VCaP (cell line): ENCODE data around the gene OR51B4.

ENCODE experiments used
- H3K27ac ChIP-seq: fragments of 450-650 bp; 2 replicates; pipeline ENCODE4 v1.5.1; 2017
- TF ChIP-seq, protein P1 (sequence below): fragments of 450-650 bp; conservative IDR thresholded peaks from 2 replicates; pipeline ENCODE4 v1.5.1; 2017; ENCODE audit warnings: mild to moderate bottlenecking, moderate library complexity

Gene OR51B4

DNA sequence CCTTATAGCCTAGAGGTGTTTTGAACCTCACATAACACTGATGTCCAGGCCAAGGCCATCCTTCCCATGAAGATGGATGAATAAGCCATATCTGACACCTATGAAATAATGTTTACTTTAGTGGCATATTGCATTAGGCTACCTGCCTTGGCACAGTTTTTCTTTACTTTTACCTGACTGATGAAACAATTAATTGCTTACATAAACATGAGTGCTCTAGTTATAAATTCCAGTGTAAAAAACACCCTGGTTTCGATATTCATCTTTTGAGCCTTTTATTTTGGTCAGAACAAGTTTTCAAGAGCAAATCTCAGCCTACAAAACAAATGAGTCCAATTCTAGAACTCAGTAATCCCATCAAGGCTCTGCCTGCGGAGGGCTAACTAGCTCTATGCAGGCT is 25.0 kb downstream of the OR51B4 start:
- TF ChIP-seq, protein P1, sequence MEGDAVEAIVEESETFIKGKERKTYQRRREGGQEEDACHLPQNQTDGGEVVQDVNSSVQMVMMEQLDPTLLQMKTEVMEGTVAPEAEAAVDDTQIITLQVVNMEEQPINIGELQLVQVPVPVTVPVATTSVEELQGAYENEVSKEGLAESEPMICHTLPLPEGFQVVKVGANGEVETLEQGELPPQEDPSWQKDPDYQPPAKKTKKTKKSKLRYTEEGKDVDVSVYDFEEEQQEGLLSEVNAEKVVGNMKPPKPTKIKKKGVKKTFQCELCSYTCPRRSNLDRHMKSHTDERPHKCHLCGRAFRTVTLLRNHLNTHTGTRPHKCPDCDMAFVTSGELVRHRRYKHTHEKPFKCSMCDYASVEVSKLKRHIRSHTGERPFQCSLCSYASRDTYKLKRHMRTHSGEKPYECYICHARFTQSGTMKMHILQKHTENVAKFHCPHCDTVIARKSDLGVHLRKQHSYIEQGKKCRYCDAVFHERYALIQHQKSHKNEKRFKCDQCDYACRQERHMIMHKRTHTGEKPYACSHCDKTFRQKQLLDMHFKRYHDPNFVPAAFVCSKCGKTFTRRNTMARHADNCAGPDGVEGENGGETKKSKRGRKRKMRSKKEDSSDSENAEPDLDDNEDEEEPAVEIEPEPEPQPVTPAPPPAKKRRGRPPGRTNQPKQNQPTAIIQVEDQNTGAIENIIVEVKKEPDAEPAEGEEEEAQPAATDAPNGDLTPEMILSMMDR: no peak
- H3K27ac ChIP-seq: no peak overlapping the region

DNA sequence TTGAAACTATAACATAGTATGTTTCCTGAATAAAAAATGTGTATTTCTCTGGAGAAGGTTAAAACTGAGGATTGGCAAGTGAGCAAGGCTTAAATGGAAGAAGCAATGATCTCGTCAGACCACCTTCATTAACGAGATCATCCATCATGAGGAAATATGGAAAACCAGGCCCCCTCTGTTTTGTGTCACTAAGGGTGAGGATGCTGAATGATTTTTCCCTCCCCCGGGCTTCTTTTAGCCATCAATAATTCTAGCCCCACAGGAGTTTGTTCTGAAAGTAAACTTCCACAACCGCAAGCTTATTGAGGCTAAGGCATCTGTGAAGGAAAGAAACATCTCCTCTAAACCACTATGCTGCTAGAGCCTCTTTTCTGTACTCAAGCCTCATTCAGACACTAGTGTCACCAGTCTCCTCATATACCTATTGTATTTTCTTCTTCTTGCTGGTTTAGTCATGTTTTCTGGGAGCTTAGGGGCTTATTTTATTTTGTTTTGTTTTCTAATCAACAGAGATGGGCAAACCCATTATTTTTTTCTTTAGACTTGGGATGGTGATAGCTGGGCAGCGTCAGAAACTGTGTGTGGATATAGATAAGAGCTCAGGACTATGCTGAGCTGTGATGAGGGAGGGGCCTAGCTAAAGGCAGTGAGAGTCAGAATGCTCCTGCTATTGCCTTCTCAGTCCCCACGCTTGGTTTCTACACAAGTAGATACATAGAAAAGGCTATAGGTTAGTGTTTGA is 26.2 kb downstream of the OR51B4 start:
- H3K27ac ChIP-seq: no peak overlapping the region
- TF ChIP-seq, protein P1: no peak

DNA sequence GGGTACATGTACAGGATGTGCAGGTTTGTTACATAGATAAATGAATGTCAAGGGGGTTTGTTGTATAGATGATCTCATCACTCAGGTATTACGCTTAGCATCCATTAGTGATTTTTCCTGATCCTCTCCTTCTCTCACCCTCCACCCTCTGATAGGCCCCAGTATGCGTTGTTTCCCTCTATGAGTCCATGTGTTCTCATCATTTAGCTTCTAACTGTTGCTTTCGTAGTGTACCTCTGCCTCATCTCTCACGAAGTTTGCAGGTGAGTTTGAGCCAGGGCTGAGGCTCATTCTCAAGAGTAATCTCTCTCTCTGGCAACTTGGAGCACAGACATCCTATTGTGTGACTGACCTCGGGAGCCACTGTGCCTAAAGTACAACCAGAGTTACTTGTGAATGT is 27.4 kb downstream of the OR51B4 start:
- no peak overlapping the region for H3K27ac ChIP-seq

DNA sequence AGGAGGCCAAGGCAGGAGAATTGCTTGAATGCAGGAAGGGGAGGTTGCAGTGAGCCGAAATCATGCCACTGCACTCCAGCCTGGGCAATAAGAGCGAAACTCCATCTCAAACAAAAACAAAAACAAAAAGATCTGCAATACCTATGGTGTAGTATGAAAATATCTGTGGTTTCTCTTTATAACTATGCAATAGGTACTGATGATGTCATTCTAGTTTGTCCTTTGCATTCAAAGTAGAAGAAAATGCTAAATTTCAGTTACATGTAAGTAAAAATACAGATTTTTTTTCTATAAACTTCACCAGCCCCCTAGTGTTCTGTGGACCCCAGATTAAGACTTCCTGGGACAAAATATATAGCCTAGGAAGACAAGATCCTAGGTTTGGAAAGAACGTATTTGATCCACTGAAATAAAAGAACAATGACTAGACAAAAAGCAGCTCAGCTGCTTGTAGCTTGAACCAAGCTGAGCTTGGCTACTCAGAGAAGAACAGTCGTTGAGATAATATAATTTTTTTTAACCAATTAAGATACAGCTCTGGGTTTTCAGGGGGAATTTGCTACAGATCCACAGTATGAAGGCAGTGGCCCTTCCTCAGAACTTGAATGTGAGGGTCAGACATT is 29.2 kb downstream of the OR51B4 start:
- TF ChIP-seq, protein P1: no peak
- H3K27ac ChIP-seq: no peak overlapping the region

More for the DNA sequence above, 27.4 kb downstream of the OR51B4 start:
- TF ChIP-seq, protein P1: no peak

DNA sequence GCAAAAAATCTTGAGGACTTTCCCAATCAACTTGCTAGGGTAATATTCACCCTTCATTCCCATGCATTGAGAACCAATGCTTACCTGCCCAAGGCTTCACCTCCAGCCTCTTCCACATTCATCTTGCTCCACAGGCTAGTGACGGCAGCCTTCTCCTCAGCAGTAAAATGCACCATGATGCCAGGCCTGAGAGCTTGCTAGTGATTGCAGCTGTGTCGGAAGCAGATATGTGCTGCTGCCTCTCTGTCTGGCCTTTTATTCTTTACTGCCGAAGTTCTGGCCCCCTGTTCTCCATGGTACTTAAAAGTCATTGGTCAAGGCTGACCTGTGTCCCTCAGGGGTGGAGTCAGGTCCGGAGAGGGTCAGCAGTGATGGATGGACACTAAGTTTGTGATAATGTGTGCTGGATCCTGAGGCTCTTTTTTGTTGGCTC is 32.0 kb downstream of the OR51B4 start, which contains the start of gene HBE1:
HBE1 (minus strand) TSS at position 231 of the 433 bp plus-strand sequence; CDS start at position 176, 55 bp downstream.
- TF ChIP-seq, protein P1: no peak
- no peak within 1 kb of the TSS for H3K27ac ChIP-seq

DNA sequence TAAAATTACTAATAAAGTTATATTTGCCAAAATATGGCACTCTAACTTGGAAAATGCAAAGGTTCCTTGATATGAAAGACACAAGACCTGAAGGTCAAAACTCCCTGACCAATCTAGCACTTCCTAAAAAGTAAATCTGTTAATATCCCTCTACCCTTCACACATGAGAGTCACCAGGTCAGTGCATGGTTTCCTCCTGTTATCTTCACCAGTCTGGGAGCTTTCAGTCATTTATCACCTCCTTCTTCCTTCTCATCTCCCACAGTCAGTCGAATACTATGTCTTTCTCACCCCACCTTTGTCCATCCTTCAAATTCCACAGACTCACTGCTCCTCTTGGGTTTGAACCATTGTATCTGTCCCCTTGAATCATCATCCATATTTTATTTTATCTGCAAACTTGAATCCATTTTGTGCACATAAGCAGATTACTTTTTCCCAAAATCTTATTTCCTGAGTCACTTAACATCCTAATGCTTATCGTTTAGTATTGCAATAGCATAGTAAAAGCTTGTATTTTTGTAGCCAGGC is 34.6 kb downstream of the OR51B4 start:
- TF ChIP-seq, protein P1: no peak
- H3K27ac ChIP-seq: no peak overlapping the region

DNA sequence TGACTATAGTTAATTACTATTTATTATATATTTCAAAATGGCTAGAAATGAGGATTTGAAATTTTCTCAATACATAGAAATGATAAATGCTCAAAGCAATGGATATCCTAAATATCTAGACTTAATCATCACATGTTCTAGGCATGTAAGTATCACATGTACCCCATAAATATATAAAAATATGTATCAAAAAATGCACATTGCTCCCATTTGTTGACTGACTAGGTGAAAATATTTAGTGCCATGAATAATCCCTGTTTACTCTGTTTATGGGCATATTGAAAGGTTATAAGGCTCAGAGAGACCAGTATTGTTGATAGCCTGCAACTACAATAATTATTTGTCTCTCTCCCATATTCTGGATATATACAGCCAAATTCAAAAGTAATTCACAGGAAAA is 35.1 kb downstream of the OR51B4 start:
- TF ChIP-seq, protein P1: no peak
- no peak overlapping the region for H3K27ac ChIP-seq
